ENCODE measurements around the gene FAM3D.

DNA sequence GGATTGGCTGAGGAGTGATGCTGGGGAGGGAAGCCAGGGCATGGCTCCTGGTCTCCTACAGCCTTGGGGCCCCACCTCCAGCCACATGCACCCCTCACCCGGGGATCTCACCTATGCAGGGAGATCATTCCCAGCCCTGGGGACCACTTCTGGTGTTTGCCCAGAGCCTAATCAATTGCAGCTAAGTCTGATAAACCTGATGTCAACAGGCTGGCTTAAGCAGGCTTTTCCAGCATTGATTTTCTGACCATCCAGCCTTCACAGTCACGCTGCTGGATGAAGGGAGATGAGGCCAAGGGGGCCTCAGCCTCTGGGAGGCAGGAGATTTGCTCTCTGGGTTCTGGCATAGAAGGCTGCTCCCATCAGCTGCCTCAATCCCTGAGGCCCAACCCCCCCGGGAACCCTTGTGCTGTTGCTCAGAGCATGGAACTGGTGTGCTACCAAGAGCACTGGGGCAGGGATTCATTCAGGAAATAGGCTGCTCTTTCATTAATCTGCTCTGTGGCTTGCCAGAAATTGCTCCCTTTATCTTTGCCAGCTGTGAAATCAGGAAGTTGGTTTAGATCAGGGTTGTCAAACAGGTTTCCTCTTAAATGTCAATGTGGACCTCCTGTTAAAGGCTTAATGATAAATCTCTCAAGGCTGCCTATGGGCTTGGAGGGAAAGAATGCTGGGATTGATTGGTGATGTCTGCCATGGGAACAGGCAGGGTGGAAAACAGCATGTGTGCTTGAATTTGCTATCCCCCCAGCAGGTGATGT lies 19.0 kb downstream of the FAM3D start:
- TF ChIP-seq CTCF (IDR thresholded peaks at IDR 0.05), result no peak
- TF ChIP-seq EZH2 (IDR thresholded peaks at IDR 0.05), result no peak
- no peak for TF ChIP-seq EZH2phosphoT487 (IDR thresholded peaks at IDR 0.05)
